GM20000 (cell line): ENCODE data around the gene LGR6.
"Not testable (repeated sequence)": the region's sequence is repeated elsewhere in the genome, so short reads cannot be mapped to it uniquely, and the experiment has no call there.

Experiments
- DNase-seq: peaks from one replicate; pipeline ENCODE4 v3.0.0; 2012; ENCODE audit warnings: low spot score
- TF ChIP-seq, protein P1 (sequence below): IDR thresholded peaks from 2 replicates; pipeline ENCODE4 v1.5.1; 2012; ENCODE audit warnings: mild to moderate bottlenecking, control low read depth; ENCODE audit errors: extremely low read depth, missing control alignments

LGR6 gene, protein sequence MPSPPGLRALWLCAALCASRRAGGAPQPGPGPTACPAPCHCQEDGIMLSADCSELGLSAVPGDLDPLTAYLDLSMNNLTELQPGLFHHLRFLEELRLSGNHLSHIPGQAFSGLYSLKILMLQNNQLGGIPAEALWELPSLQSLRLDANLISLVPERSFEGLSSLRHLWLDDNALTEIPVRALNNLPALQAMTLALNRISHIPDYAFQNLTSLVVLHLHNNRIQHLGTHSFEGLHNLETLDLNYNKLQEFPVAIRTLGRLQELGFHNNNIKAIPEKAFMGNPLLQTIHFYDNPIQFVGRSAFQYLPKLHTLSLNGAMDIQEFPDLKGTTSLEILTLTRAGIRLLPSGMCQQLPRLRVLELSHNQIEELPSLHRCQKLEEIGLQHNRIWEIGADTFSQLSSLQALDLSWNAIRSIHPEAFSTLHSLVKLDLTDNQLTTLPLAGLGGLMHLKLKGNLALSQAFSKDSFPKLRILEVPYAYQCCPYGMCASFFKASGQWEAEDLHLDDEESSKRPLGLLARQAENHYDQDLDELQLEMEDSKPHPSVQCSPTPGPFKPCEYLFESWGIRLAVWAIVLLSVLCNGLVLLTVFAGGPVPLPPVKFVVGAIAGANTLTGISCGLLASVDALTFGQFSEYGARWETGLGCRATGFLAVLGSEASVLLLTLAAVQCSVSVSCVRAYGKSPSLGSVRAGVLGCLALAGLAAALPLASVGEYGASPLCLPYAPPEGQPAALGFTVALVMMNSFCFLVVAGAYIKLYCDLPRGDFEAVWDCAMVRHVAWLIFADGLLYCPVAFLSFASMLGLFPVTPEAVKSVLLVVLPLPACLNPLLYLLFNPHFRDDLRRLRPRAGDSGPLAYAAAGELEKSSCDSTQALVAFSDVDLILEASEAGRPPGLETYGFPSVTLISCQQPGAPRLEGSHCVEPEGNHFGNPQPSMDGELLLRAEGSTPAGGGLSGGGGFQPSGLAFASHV

GRCh38 chr1:202193614-202194327 is at the start of gene LGR6:
LGR6 (plus strand) TSS chr1:202193799; CDS start chr1:202193990, 191 bp downstream.
- DNase-seq = no peak
- TF ChIP-seq, protein P1, sequence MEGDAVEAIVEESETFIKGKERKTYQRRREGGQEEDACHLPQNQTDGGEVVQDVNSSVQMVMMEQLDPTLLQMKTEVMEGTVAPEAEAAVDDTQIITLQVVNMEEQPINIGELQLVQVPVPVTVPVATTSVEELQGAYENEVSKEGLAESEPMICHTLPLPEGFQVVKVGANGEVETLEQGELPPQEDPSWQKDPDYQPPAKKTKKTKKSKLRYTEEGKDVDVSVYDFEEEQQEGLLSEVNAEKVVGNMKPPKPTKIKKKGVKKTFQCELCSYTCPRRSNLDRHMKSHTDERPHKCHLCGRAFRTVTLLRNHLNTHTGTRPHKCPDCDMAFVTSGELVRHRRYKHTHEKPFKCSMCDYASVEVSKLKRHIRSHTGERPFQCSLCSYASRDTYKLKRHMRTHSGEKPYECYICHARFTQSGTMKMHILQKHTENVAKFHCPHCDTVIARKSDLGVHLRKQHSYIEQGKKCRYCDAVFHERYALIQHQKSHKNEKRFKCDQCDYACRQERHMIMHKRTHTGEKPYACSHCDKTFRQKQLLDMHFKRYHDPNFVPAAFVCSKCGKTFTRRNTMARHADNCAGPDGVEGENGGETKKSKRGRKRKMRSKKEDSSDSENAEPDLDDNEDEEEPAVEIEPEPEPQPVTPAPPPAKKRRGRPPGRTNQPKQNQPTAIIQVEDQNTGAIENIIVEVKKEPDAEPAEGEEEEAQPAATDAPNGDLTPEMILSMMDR = no peak

GRCh38 chr1:202144402-202145067 is 49.1 kb upstream of the LGR6 start, which contains the start of gene ARL8A:
ARL8A (minus strand) TSS chr1:202144737; CDS start chr1:202144572, 165 bp downstream.
- TF ChIP-seq, protein P1 = no peak
- peak; percentile 94 for DNase-seq

DNA sequence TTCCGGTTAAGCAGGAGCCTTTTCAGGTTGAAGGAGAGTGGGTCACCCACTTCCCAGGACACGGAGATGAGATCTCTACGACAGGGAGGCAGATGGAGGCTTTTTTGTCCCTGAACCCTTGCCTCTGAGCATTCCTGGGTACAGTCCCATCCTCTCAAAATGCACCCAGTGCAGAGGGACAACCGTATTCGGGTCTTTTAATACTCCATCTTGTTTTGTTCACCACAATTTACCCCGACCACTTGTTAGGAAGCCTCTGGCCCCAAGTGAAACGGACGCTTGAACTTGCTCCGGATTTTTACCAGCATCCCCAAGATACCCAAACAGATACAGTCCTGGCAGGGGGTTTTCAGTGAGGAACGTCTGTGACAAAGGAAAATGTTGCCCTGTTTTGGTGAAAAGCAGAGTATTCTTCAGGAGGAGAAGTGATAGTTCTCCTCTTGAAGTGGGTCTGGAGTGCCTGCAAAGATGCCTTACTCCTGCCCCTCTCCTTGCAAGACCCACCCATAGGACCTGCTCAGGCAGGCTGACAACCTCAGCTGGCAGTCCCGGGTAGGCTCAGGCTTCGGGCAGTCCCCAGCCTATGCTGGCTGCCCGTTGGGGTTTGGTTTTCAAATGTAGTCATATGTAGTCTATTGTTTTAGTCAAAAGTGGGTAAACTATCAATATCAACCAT is 48.4 kb upstream of the LGR6 start:
- no peak for DNase-seq
- TF ChIP-seq, protein P1 = no peak

DNA sequence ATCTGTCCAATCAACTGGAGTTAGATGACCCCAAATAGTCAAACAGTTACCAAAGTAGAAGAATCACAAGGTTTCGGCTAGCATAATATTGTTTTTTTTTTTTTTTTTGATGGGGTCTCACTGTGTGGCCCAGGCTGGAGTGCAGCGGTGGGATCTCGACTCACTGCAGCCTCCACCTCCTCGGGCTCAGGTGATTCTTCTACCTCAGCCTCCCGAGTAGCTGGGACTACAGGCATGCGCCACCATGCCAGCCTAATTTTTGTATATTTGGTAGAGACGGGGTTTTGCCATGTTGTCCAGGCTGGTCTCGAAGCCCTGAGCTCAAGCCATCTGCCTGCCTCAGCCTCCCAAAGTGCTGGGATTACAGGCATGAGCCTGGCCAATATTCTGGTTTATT is 47.9 kb upstream of the LGR6 start:
- DNase-seq = not testable (repeated sequence)

- TF ChIP-seq, protein P1 = no peak
- no peak for DNase-seq
These were observed 47.3 kb upstream of the LGR6 start for GRCh38 chr1:202146279-202146678.

DNA sequence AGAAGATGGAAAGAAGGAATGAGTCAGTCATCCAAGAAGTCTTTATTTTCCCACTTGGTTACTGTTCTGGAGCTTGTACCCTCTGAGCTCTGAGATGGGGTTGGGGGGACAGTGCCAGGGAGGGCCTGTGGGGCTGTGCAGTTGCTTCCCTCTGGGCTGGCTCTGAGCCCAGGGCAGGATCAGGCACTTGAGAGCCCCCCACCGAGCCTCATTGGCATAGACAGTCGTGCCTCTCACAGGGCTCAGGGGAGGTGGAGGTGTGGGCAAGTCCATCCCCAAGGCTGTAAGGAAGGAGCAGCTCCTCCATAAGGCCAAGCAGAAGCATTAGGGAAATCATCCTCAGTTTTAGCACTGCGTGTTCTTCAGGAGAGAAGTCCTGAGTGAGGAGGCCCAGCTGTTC is 46.6 kb upstream of the LGR6 start:
- no peak for DNase-seq
- TF ChIP-seq, protein P1 = no peak
